A204.1 (cell line): Measurements from ENCODE around the gene ARX.

ENCODE experiments used
- FAIRE-seq: peaks from 2 replicates; lab custom pipeline; 2012; peaks lifted over from hg19 to GRCh38; lab: Jason Lieb, UNC

The ARX gene

DNA sequence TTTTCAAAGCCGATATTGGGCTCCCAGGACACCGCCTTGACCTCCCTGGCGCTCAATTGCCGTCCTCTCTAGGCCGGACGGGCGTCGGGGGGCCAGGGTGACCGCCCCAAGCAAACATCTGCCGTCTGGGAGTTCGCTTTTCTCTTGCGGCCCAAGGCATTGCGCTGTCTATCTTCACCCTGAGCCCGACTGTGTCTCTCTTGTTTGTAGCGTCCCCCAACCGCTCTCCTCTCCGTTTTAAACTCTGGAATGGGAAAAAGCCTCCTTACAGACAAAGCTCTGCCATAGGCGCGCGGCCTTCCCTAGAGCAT, 551 bp upstream of the ARX start:
- no peak for FAIRE-seq

DNA sequence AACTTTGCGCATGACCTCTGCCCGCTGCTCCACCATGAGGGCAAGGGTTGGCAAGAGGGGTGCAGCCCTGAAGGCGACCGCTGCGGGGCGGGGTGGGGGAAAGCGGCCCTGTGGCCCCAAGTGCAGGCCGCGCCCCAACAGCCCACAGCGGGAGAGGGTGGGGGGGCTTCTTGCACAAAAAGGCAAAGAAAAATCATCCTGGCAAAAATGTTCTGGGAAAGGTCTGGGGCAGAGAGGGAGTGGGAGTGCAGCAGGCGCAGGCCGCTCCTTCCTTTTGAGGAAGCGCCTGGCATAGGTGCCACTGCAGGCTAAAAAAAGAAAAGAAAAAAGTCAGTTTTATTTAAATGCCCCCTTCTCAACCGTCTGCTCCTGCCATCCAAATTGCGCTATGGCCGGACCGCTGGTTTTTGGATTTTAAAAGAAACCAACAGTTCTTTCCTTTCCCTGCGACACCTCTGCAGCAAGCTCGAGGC, 1.4 kb downstream of the ARX start:
- no peak for FAIRE-seq

DNA sequence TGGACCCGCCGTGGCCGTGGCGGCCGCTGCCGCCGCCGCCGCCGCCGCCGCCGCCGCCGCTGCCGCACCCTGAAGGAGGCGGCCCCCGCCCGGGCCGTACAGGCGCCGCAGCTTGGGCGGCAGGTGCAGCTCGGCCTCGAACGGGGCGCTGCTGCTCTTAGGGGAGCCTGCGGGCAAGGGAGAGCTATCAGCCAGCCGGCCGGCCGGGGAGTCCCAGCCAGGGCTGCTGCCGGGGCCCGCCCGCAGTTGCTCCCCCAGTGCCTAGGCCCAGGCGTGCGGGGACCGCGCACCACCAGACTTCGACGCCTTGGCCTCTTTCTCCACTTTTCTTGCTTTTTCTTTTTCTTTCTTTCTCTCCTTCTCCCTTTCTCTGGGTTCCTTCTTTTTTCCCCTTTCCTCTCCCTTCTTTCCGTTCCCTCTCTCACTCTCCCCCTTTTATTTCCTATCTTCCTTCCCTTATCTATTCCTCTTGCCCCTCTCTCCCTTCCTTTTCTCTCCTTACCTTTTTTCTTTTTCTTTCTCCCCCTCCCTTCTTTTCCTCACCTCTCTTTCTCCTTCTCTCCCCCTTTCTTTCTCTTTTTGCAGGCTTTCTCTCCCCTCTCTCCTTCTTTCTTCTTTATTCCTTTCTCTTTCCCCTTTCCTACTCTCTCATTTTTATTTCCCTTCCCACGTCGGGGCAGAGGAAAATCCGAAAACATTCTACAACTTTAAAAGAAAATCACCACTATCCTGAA, 2.0 kb downstream of the ARX start:
- no peak for FAIRE-seq

- no peak for FAIRE-seq
Measured at GRCh38 chrX:25012793-25013631, 2.8 kb downstream of the ARX start.

GRCh38 chrX:25012433-25012735, 3.4 kb downstream of the ARX start:
- no peak for FAIRE-seq

DNA sequence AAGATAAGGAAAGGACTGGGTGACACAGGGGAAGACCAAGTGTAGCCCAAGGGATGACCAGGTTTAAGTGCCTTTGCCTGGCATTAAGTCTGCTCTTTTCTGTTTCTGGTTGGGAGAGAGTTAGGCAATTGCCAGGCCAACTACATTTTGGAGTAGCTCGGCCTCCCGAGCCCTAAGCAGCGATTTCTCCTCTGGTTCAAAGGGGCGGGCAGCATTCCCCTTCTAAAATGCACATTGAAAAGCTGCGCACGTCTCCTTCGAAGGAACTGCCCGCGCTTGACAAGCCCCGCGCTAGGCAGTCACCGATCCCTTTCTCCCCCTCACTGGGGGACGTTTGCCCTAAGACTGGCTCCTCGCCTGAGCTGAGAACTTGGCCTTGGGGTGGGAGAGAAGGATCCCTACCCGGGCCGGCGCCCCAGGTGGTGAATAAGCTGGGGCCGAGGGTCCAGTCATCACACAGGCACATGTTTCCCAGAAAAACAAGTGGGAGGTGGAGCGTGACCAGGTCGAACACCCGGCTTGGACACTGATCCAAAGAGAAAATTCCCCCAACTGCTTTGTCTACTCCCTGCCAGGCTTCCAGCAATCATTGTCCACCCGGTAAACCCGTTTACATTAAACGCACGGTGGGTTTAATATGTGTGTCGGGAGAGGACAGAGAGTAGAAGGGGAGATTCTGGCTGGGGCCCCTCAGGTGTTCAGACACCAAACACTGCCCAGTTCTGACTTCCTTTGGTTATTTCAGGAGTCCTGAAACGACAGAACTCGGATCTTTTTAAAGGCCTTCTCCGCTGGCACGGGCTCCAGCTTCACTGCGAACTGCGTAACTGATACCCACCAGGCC, 4.0 kb downstream of the ARX start:
- FAIRE-seq, result no peak

GRCh38 chrX:25010784-25011588, 4.8 kb downstream of the ARX start:
- FAIRE-seq, result no peak

DNA sequence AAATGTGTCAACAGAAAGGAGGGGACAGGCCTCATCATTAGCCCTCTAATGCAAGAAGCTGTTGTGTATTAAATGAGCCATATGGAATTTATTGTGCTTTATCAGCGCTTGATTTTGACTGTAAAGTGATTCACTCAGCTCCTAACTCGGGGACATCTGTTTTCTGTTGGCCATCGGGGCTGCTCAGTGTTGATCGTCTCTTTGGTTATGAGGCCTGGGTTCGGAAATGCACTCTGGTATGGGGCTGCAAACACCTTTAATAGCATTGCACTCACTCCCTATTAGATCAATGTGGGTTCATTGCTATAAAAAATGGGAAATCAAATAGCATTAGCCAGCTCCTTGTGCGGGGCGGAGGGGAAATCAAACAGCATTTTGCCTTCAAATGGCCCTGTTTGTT, 6.4 kb downstream of the ARX start:
- no peak for FAIRE-seq

DNA sequence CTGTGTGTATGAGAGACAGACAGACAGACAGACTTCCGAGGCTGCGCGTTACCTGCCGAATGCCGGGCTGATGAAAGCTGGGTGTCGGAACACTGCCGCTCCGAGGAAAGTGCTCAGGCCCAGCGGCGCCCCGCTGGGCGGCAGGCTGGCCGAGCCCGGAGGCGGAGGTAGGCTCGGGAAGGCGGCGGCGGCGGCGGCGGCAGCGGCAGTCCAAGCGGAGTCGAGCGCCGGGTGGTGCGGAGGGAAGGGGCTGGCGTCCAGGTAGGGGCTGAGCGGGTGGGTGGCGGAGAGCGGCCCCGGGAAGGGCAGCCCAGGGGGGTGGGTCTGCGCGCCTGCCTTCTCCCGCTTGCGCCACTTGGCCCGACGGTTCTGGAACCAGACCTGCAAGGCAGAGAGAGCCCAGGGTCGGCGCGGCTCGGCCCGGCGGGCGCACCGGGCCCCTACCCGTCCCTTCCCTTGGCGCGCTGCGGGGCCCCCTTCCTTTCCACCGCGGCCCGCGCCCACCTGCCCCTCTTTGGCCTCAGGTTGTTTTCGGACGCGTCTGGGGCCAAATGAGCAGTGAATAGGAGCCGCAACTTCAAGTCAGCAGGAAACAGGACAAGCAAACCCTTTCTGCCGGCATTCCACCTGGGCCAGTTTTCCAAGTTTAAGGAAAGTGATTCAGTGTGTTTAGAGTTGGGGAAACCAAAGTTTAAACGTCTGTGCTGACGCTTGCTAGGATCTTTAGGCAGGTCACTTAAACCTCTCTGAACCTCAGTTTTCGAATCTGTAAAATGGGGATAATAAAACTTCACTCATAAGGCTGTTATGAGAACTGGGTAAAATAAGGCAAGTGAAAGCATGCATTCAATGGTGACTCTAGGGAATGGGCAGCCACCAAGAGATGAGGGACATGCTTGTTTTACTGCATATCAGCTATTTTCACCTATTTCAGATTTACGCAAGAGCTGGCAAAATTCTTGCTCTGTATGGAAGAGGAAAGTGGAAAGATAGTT, 8.4 kb downstream of the ARX start:
- no peak for FAIRE-seq

DNA sequence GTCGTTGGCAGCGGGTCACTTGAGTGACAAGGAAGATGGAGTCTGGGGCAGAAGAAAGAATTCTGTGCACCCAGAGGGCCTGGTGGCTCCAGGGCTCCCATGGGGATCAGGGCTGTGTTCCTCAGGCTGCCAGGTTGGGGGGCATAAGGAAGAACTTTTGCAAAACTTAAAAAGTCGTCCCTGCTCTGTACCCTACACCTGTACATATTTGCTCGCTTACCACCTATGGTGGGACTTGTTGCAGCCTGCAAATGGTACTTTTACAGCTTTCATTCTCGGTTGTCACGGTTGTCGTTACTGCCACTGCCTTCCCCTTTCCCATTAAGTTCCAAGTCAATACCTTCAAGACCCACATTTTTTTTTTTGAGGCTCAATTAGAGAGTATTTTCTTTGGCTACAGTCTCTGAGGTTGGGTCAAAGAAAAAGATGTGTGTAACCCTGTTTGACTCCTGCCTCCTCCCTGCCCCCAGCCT, 9.1 kb downstream of the ARX start:
- no peak for FAIRE-seq

DNA sequence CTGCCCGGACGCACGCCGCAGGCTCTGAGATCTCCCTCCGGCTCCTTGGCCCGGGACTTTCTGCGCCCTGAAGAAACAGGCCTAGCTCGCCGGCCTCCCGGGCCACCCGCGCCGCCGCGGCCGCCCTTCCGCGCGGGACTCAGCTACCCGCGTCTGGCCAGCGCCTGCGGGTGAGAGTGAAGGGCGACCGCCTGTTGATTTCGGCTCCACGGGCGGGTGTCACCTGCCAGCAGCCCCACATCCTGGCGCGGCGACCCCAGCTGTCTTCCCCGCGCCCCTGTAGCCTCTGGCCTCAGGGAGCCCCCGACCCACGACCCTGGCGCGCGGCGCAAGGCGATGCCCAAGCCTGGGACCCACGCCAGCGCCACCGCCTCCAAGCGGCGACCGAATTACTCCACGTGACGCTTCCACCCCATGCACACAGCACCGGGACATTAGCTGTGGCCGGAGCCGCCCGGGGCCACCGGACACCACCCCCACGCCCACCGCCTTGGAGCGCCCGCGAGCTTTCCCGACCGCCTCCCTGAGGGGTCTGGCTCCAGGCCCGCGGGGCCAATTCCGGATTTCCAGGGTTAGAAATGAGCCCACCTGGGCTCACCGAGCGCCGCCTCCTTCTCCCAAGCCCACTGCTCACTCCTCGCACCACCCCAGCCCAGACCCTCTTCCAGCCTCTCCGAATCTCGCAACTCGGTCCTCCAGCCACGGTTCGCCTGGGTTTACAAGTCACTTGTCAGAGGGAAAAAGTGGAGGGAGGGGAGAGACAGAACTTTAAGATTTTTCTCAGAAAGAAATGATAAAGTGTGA, 10.2 kb downstream of the ARX start:
- no peak for FAIRE-seq

DNA sequence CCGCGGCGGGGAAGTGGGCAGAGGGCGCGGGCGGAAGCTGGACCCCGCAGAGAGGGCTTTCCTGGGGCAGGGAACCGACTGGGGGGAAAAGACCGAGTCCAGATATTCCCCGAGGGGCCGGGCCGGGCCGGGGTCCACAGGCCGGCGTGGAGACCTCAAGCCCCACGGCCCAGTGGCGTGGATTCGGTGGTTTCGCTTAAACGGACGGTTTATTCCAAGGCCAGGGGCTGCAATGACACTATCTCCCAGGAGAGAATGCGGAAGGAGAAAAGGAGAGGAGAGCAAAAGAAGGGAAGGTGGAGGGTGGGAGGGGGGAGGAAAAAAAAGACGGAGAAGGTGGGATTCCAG, 10.8 kb downstream of the ARX start:
- no peak for FAIRE-seq

DNA sequence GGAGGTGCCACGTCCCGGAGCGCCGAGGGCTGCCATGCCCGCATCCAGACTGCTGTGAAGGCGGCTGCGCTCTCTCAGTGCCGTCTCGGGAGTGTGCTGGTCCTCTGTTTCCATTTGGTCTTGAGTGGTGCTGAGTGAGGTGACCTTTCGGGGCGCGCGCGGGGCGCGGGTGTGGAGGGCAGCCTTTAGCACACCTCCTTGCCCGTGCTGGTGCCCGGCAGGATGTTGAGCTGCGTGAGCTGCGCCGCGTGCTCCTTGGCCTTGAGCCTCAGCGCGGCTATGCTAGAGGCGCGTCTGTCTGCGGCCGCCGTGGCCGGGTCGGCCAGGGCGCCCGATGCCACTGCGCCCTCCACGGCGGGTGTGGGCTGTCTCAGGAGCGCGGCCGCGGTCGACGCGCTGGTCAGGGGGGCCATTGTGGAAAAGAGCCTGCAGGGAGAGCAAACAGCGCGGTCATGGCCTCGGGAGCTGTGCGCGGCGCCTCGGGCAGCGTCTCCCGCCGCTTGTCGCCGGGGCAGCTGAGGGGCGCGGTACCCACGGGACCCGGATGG, 11.2 kb downstream of the ARX start:
- no peak for FAIRE-seq

- no peak for FAIRE-seq
Measured at GRCh38 chrX:25004040-25004439, 11.7 kb downstream of the ARX start.

DNA sequence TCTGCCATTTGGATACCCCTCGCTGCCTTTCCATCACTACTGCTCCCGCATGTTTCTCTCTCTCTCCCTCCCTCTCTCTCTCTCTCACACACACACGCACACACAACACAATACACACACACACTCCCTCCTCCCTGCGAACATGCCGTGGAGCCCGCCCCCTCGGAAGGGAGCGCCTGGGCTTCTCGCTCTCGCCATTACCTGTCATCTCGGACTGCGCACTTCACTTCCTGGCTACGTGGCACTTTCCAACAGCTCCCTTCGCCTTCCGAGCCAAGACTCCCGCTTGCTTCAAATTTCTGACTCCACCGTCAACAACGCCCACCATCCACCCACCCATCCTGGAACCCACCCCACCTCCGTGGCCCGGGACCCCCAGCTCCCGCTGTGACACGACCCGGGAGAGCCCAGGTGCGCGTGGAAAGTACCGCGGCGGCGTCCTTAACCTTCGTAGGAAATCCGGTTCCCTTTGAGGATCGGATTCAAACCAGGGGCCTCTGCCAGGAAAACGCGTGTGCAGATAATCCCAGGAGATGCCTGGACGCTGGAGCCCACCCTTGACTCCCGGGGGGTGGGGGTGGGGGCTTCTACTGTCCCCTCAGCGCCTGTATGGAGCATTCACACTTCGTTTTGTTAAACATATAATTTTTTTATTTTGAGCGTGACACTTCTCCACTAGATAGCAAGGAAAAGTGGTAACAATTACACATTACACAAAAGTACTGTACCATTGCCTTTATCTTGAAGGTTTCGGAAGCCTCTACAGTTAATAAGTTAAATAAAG, 12.5 kb downstream of the ARX start:
- no peak for FAIRE-seq

GRCh38 chrX:25002661-25003020, 13.1 kb downstream of the ARX start:
- no peak for FAIRE-seq

- no peak for FAIRE-seq
Measured at GRCh38 chrX:25001808-25002660, 13.7 kb downstream of the ARX start.

- no peak for FAIRE-seq
Measured at GRCh38 chrX:24999511-24999910, 16.3 kb downstream of the ARX start.
